Measurements from ENCODE around the gene SIX5. TPM values are rescaled to one million over a fixed set of nuclear protein-coding genes. Genes with fewer than 3 reads are reported as not detected.

The SIX5 gene
- total and polyA plus RNA-seq, 2 donors = 10.4 to 51.1 TPM

GRCh38 chr19:45774765-45775164 lies 5.7 kb upstream of the SIX5 start:
- 79% methylated on average over 9 of the region's 9 CpGs for whole genome bisulfite sequencing
- DNase-seq (ENCODE audit: extremely low spot score) = no peak
- Histone ChIP-seq H3K4me1 (ENCODE audit: insufficient read depth) (no peaks in the 10 kb centered on the region), H3K27ac (ENCODE audit: low read depth) (no peak overlapping the region), H3K36me3 (ENCODE audit: insufficient read depth) (no peaks in the 10 kb centered on the region), H3K4me3 (ENCODE audit: low read depth, low read length) (no peak overlapping the region)

- no peaks in the 10 kb centered on the region for H3K4me1 ChIP-seq (ENCODE audit: insufficient read depth)
- H3K36me3 ChIP-seq (ENCODE audit: insufficient read depth) = no peaks in the 10 kb centered on the region
- no peak overlapping the region for H3K27ac ChIP-seq (ENCODE audit: low read depth)
- no peak for DNase-seq (ENCODE audit: extremely low spot score)
- 32% methylated on average over 2 of the region's 2 CpGs for WGBS
- no peak overlapping the region for H3K4me3 ChIP-seq (ENCODE audit: low read depth, low read length)
Observed at GRCh38 chr19:45773384-45773783, 4.3 kb upstream of the SIX5 start.

GRCh38 chr19:45772912-45773311 lies 3.9 kb upstream of the SIX5 start:
- WGBS = 85% methylated on average over 3 of the region's 3 CpGs
- Histone ChIP-seq H3K36me3 (ENCODE audit: insufficient read depth) (no peaks in the 10 kb centered on the region), H3K4me3 (ENCODE audit: low read depth, low read length) (no peak overlapping the region), H3K27ac (ENCODE audit: low read depth) (no peak overlapping the region), H3K4me1 (ENCODE audit: insufficient read depth) (no peaks in the 10 kb centered on the region)
- DNase-seq (ENCODE audit: extremely low spot score) = no peak

GRCh38 chr19:45772130-45772840 lies 3.2 kb upstream of the SIX5 start:
- H3K27ac ChIP-seq (ENCODE audit: low read depth) = no peak overlapping the region
- H3K4me3 ChIP-seq (ENCODE audit: low read depth, low read length) = no peak overlapping the region
- no peak for DNase-seq (ENCODE audit: extremely low spot score)
- WGBS = 77% methylated on average over 14 of the region's 14 CpGs
- H3K36me3 ChIP-seq (ENCODE audit: insufficient read depth) = no peaks in the 10 kb centered on the region
- H3K4me1 ChIP-seq (ENCODE audit: insufficient read depth) = no peaks in the 10 kb centered on the region

- H3K4me1 ChIP-seq (ENCODE audit: insufficient read depth) = no peaks in the 10 kb centered on the region
- 80% methylated on average over 46 of the region's 46 CpGs for WGBS
- H3K36me3 ChIP-seq (ENCODE audit: insufficient read depth) = no peaks in the 10 kb centered on the region
- no peak overlapping the region for H3K4me3 ChIP-seq (ENCODE audit: low read depth, low read length)
- H3K27ac ChIP-seq (ENCODE audit: low read depth) = peak overlapping the region; percentile 82
- DNase-seq (ENCODE audit: extremely low spot score) = no peak
Observed at GRCh38 chr19:45771311-45771933, 2.4 kb upstream of the SIX5 start.

GRCh38 chr19:45770192-45771101 lies 1.4 kb upstream of the SIX5 start:
- Histone ChIP-seq H3K27ac (ENCODE audit: low read depth) (peak overlapping the region; percentile 82), H3K36me3 (ENCODE audit: insufficient read depth) (no peaks in the 10 kb centered on the region), H3K4me3 (ENCODE audit: low read depth, low read length) (peak overlapping the region; percentile 76), H3K4me1 (ENCODE audit: insufficient read depth) (no peaks in the 10 kb centered on the region)
- WGBS = 1% methylated on average over 79 of the region's 79 CpGs
- DNase-seq (ENCODE audit: extremely low spot score) = peak; percentile 95

DNA sequence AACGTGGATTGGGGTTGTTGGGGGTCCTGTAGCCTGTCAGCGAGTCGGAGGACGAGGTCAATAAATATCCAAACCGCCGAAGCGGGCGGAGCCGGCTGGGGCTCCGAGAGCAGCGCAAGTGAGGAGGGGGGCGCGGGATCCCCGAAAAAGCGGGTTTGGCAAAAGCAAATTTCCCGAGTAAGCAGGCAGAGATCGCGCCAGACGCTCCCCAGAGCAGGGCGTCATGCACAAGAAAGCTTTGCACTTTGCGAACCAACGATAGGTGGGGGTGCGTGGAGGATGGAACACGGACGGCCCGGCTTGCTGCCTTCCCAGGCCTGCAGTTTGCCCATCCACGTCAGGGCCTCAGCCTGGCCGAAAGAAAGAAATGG lies 754 bp upstream of the SIX5 start:
- Histone ChIP-seq H3K4me3 (ENCODE audit: low read depth, low read length) (peak overlapping the region; percentile 76), H3K36me3 (ENCODE audit: insufficient read depth) (no peaks in the 10 kb centered on the region), H3K4me1 (ENCODE audit: insufficient read depth) (no peaks in the 10 kb centered on the region), H3K27ac (ENCODE audit: low read depth) (peak overlapping the region; percentile 42)
- WGBS = under 1% methylated on average over 28 of the region's 28 CpGs
- DNase-seq (ENCODE audit: extremely low spot score) = no peak

DNA sequence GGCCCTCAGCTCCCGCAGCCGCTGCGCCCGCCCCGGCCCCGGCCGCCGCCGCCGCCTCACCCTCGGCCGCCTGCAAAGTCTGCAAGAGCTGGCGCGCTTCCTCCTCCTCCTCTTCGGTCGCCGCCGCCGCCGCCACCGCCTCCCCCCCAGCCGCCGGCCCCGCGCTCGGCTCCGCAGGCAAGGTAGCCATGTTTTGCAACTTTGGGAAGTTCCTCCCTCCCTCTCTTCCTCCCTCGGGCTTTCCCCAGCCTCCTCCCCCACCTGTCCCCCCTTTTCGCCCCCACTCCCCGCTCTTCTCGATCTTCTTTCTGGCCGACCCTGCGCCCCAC lies 433 bp downstream of the SIX5 start:
- DNase-seq (ENCODE audit: extremely low spot score) = no peak
- WGBS = under 1% methylated on average over 27 of the region's 33 CpGs
- no peaks in the 10 kb centered on the region for H3K4me1 ChIP-seq (ENCODE audit: insufficient read depth)
- H3K36me3 ChIP-seq (ENCODE audit: insufficient read depth) = no peaks in the 10 kb centered on the region
- peak overlapping the region; percentile 76 for H3K4me3 ChIP-seq (ENCODE audit: low read depth, low read length)
- peak overlapping the region; percentile 87 for H3K27ac ChIP-seq (ENCODE audit: low read depth)

- Histone ChIP-seq H3K36me3 (ENCODE audit: insufficient read depth) (no peaks in the 10 kb centered on the region), H3K27ac (ENCODE audit: low read depth) (peak overlapping the region; percentile 87), H3K4me3 (ENCODE audit: low read depth, low read length) (peak overlapping the region; percentile 76), H3K4me1 (ENCODE audit: insufficient read depth) (no peaks in the 10 kb centered on the region)
- no peak for DNase-seq (ENCODE audit: extremely low spot score)
- WGBS = under 1% methylated on average over 102 of the region's 102 CpGs
Observed at GRCh38 chr19:45767881-45768654, 984 bp downstream of the SIX5 start.

DNA sequence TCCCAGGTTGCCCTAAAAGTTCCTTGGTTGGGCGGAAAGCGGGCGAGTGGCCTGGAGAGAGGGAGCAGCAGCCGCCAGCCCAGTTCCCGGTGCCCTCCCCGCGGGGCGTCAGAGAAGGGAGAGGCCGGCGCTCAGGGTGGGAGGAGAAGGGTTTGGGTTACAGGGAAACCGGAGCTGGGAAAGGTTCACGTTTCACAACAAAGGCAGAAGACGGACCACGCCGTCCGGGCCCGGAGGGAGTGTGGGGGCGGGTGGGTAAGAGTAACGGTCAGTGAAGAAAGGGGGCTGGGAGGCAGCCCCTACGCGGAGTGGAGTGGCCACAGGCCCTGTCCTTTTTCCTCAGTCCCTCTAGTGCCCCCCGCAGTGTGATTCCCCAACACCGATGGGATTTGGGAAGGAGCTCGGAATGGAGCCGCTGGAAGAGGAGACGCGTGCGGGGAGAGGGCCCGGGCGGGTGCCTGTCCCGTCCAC lies 1.6 kb downstream of the SIX5 start:
- peak; percentile 79 for DNase-seq (ENCODE audit: extremely low spot score)
- Histone ChIP-seq H3K36me3 (ENCODE audit: insufficient read depth) (no peaks in the 10 kb centered on the region), H3K4me1 (ENCODE audit: insufficient read depth) (no peaks in the 10 kb centered on the region), H3K27ac (ENCODE audit: low read depth) (peak overlapping the region; percentile 87), H3K4me3 (ENCODE audit: low read depth, low read length) (peak overlapping the region; percentile 76)
- WGBS = 5% methylated on average over 31 of the region's 31 CpGs

GRCh38 chr19:45766869-45767346 lies 2.1 kb downstream of the SIX5 start:
- 16% methylated on average over 24 of the region's 24 CpGs for WGBS
- Histone ChIP-seq H3K36me3 (ENCODE audit: insufficient read depth) (no peaks in the 10 kb centered on the region), H3K27ac (ENCODE audit: low read depth) (peak overlapping the region; percentile 64), H3K4me1 (ENCODE audit: insufficient read depth) (no peaks in the 10 kb centered on the region), H3K4me3 (ENCODE audit: low read depth, low read length) (peak overlapping the region; percentile 76)
- no peak for DNase-seq (ENCODE audit: extremely low spot score)

DNA sequence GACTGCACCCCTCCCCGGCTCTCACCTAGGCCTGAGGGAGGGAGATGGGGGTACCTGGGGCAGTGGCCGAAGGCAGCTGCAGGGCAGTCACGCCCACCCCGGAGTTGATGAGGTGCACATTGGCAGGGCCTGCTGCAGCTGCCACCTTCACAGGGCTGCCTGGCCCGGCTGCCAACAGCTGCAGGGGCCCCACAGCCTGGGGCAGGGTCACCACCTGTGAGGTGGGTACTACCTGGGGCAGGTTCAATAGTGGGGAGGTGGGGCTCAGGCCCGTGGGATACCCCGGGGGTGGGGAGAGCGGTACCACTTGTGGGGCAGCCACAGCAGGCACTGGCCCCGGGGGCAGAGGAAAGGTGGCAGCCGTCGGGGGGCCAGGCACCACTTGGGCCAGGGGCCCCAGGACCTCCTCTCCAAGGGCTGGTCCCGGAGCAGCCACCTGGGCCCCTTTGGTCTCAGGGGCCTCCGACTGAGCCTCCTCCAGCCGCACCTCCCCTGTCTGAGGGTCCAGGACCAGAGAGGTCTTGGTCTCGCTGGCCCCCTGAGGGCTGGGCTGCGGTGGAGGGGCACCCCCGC lies 2.7 kb downstream of the SIX5 start:
- H3K4me1 ChIP-seq (ENCODE audit: insufficient read depth) = no peaks in the 10 kb centered on the region
- H3K36me3 ChIP-seq (ENCODE audit: insufficient read depth) = no peaks in the 10 kb centered on the region
- H3K27ac ChIP-seq (ENCODE audit: low read depth) = peak overlapping the region; percentile 64
- WGBS = 53% methylated on average over 17 of the region's 17 CpGs
- peak overlapping the region; percentile 76 for H3K4me3 ChIP-seq (ENCODE audit: low read depth, low read length)
- DNase-seq (ENCODE audit: extremely low spot score) = no peak

Measured in urinary bladder (tissue), 4 donors.